Stomach (tissue), 9 donors: ENCODE data around the gene SYTL1. TPM values are rescaled to one million over a fixed set of nuclear protein-coding genes. Genes with fewer than 3 reads are reported as not detected.

ENCODE experiments used
- DNase-seq, 2 donors: peaks; one replicate each; pipeline versions ENCODE4 v3.0.0 to v3.0.0-alpha.2; 2013 to 2019
- H3K27ac ChIP-seq, 5 donors: fragments of 200-600 bp in 4 of 5; sonication (generic) in 4 of 5; one replicate each; pipeline ENCODE4 v1.5.1; 2013 to 2019; ENCODE audit warnings: mild to moderate bottlenecking in 1 of 5, moderate library complexity in 1 of 5
- H3K27me3 ChIP-seq, 3 donors: fragments of 200-600 bp; sonication (generic); one replicate each; pipeline ENCODE4 v1.5.1; 2017 to 2019; ENCODE audit warnings: mixed run types in 1 of 3
- H3K36me3 ChIP-seq, 4 donors: fragments of 200-600 bp; sonication (generic); 1 replicate in 3 of 4; 2 replicates in 1 of 4; pipeline ENCODE4 v1.5.1; 2016 to 2019
- H3K4me1 ChIP-seq, 4 donors: fragments of 200-600 bp; sonication (generic); one replicate each; pipeline ENCODE4 v1.5.1; 2016 to 2019
- H3K4me3 ChIP-seq, 4 donors: fragments of 200-600 bp; sonication (generic) in 3 of 4; one replicate each; pipeline ENCODE4 v1.5.1; 2016 to 2019; ENCODE audit warnings: mild to moderate bottlenecking in 1 of 4
- H3K9me3 ChIP-seq, 4 donors: fragments of 200-600 bp; sonication (generic); one replicate each; pipeline ENCODE4 v1.5.1; 2016 to 2019
- CTCF ChIP-seq, 7 experiments: fragments of 450-650 bp in 4 of 7; fragments of 200-600 bp in 3 of 7; sonication (generic) in 3 of 7; IDR thresholded peaks; one replicate each; pipeline ENCODE4 v1.5.1; 2016 to 2019; ENCODE audit warnings: antibody characterized with exemption in 7 of 7, control low read depth in 2 of 7, mild to moderate bottlenecking in 1 of 7
- EP300 ChIP-seq: sonication (generic); formaldehyde crosslinking; IDR thresholded peaks from one replicate; pipeline ENCODE4 v1.6.1; 2017; ENCODE audit warnings: antibody characterized with exemption
- POLR2A ChIP-seq, 4 donors: fragments of 450-650 bp; IDR thresholded peaks; one replicate each; pipeline ENCODE4 v1.6.1; 2016; ENCODE audit warnings: antibody characterized with exemption in 4 of 4, control low read depth in 2 of 4, mild to moderate bottlenecking in 1 of 4, moderate library complexity in 1 of 4
- POLR2AphosphoS5 ChIP-seq, 3 donors: sonication (generic); formaldehyde crosslinking; IDR thresholded peaks; one replicate each; pipeline ENCODE4 v1.6.1; 2016; ENCODE audit warnings: antibody characterized with exemption in 3 of 3
- WGBS, 5 donors: extraction: QIAGEN DNeasy Blood & Tissue Kit in 3 of 5; methylation state at CpG; one replicate each; pipeline versions ENCODE4 v1.1.5 to v1.1.7; 2013 to 2018; 5-methylcytosine and 5-hydroxymethylcytosine counted together
- intact Hi-C: fragments of 100-400 bp; cut with DNase I; formaldehyde crosslinking; loops from one replicate; pipeline ENCODE4 v1.15.1; 2023; ENCODE audit warnings: low total_unique reads
- polyA plus RNA-seq, 3 donors: library from polyadenylated mRNA; stranded (reverse); fragments of 200-250 nt; gene quantifications; one replicate each; pipeline ENCODE4 v1.2.3, GENCODE V29; 2013
- total RNA-seq, 5 donors: library from RNA; depleted of rRNA; stranded (reverse); fragments of >200 nt; gene quantifications; one replicate each; pipeline versions ENCODE4 v1.1.0 to v1.2.3, GENCODE V29; 2014 to 2016
- donor health status: healthy with polysubstance abuse.
- donor health status: Bipolar disorder and iron deficiency.
- donor health status: healthy.

SYTL1 gene
- total and polyA plus RNA-seq, 8 donors = 15.6 to 222 (median 58.2) TPM

GRCh38 chr1:27356619-27357280 lies 14.9 kb downstream of the SYTL1 start:
- Histone ChIP-seq H3K27ac (peak overlapping the region; percentile 45 to 82 (median 69)), H3K9me3 (no peaks in the 10 kb centered on the region), H3K4me3 (peak overlapping the region; percentile 29 to 47 (median 34)), H3K36me3 (peaks cover 43 to 87% (median 81%) of the 10 kb centered on the region in 4 donors), H3K4me1 (peaks cover 16 to 40% (median 29%) of the 10 kb centered on the region in 4 donors), H3K27me3 (no peaks in the 10 kb centered on the region)
- WGBS, 5 donors = 25 to 53% (median 37%) methylated on average over 8 to 37 of the region's 37 CpGs
- peak; percentile 86 to 91 for DNase-seq
- intact Hi-C loops = loop anchor here (5.0 kb wide), 1 partner anchor 36 kb away; the partner anchor contains the start of gene GPR3
- TF ChIP-seq POLR2AphosphoS5 (IDR thresholded peaks at IDR 0.05) (peak in 2 of 3 donors; percentile 68 to 71), EP300 (no peak), POLR2A (IDR thresholded peaks at IDR 0.05) (no peak), CTCF (IDR thresholded peaks at IDR 0.05) (no peak)

- peak; percentile 87 to 92 for DNase-seq
- Histone ChIP-seq H3K36me3 (peaks cover 49 to 94% (median 88%) of the 10 kb centered on the region in 4 donors), H3K9me3 (no peaks in the 10 kb centered on the region), H3K4me1 (peaks cover 16 to 39% (median 29%) of the 10 kb centered on the region in 4 donors), H3K27me3 (no peaks in the 10 kb centered on the region), H3K4me3 (peak overlapping the region; percentile 29 to 47 (median 34)), H3K27ac (peak overlapping the region; percentile 45 to 82 (median 69))
- no peak for TF ChIP-seq POLR2A (IDR thresholded peaks at IDR 0.05)
- TF ChIP-seq POLR2AphosphoS5 (IDR thresholded peaks at IDR 0.05) = peak in 1 of 3 donors; percentile 62
- peak in 6 of 7 experiments; percentile 46 to 100 (median 94) for TF ChIP-seq CTCF (IDR thresholded peaks at IDR 0.05)
- intact Hi-C loops = loop anchor here (5.0 kb wide), 1 partner anchor 35 kb away; the partner anchor contains the start of gene GPR3
- 15 to 28% (median 25%) methylated on average over 13 to 40 of the region's 40 CpGs for WGBS, 5 donors
These were observed 15.6 kb downstream of the SYTL1 start for GRCh38 chr1:27357281-27358037.

GRCh38 chr1:27358038-27358927 lies 16.5 kb downstream of the SYTL1 start:
- TF ChIP-seq POLR2A (IDR thresholded peaks at IDR 0.05) = no peak
- no peak for TF ChIP-seq EP300
- no peak for TF ChIP-seq CTCF (IDR thresholded peaks at IDR 0.05)
- TF ChIP-seq POLR2AphosphoS5 (IDR thresholded peaks at IDR 0.05) = no peak
- Histone ChIP-seq H3K27me3 (no peaks in the 10 kb centered on the region), H3K9me3 (no peaks in the 10 kb centered on the region), H3K4me3 (peak overlapping the region in 1 of 4 donors; percentile 47), H3K27ac (peak overlapping the region in 1 of 5 donors; percentile 71), H3K4me1 (peaks cover 16 to 39% (median 29%) of the 10 kb centered on the region in 4 donors), H3K36me3 (peaks cover 51 to 96% (median 92%) of the 10 kb centered on the region in 4 donors)
- WGBS, 5 donors = 90 to 96% (median 94%) methylated on average over 17 to 21 of the region's 21 CpGs
- no peak for DNase-seq
- intact Hi-C loops = loop anchor here (5.0 kb wide), 1 partner anchor 34 kb away; the partner anchor contains the start of gene GPR3
